T-helper 17 cell (primary cell): ENCODE results near the gene PEX1. TPM values are rescaled to one million over a fixed set of nuclear protein-coding genes. Genes with fewer than 3 reads are reported as not detected.
"Not testable (repeated sequence)": the region's sequence is repeated elsewhere in the genome, so short reads cannot be mapped to it uniquely, and the experiment has no call there.

Experiments used
- ATAC-seq: fragments of 150-1000 bp; cut with Tn5 transposase; 2 replicates; pipeline ENCODE4 v1.10.0; 2021; ENCODE audit warnings: mild to moderate bottlenecking, moderate library complexity
- DNase-seq, 3 donors: peaks; one replicate each; pipeline versions ENCODE4 v3.0.0 to v3.0.0-alpha.2; 2020 to 2021
- H3K9me3 ChIP-seq: one replicate; pipeline ENCODE4 v1.7.0; 2013; ENCODE audit warnings: low read length, mild to moderate bottlenecking; ENCODE audit not compliant: control insufficient read depth, poor library complexity, severe bottlenecking
- H3K27ac Mint-ChIP-seq: one replicate; pipeline ENCODE4 v1.8.0; 2022; ENCODE audit warnings: mild to moderate bottlenecking, moderate library complexity, mixed read lengths
- H3K27me3 Mint-ChIP-seq: one replicate; pipeline ENCODE4 v1.8.0; 2022; ENCODE audit warnings: mixed read lengths
- H3K36me3 Mint-ChIP-seq: one replicate; pipeline ENCODE4 v1.8.0; 2022; ENCODE audit warnings: low read depth, mixed read lengths
- H3K4me1 Mint-ChIP-seq: one replicate; pipeline ENCODE4 v1.8.0; 2022; ENCODE audit warnings: mild to moderate bottlenecking, mixed read lengths
- H3K4me3 Mint-ChIP-seq: one replicate; pipeline ENCODE4 v1.8.0; 2022; ENCODE audit warnings: mild to moderate bottlenecking, moderate library complexity, mixed read lengths
- total RNA-seq, 4 donors: library from RNA in 2 of 4; stranded (reverse) in 2 of 4; gene quantifications; one replicate each; pipeline ENCODE4 v1.2.3 and lab custom pipeline; 2022 to 2026

Gene PEX1
- total RNA-seq, 2 donors from 2014 or later, result 18.2 to 19.1 TPM

DNA sequence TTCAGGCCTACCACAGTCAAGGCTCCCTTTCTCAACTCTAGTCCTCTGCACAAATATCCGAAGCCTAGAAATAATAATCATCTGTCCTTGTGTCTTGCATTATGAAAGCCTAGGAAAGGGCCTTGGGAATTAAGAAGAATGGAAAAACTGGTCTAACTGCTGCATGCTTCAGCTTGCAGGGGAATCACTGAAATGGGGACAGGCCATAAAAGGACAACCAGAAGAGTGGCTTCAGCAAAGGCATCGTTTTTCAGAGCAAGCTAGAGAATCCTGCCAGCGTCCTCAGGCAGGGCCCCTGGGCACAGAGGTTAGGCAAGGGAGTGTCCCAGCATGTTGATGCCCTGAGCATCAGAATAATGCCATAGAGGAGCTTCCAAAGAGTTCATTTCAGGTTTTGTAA lies 63.8 kb downstream of the PEX1 start:
- DNase-seq (no peak), ATAC-seq (no peak)
- Mint-ChIP-seq H3K27me3 (no peaks in the 10 kb centered on the region), H3K4me1 (no peaks in the 10 kb centered on the region), H3K36me3 (no peaks in the 10 kb centered on the region), H3K4me3 (no peak overlapping the region), H3K27ac (no peak overlapping the region)
- no peaks in the 10 kb centered on the region for H3K9me3 ChIP-seq

DNA sequence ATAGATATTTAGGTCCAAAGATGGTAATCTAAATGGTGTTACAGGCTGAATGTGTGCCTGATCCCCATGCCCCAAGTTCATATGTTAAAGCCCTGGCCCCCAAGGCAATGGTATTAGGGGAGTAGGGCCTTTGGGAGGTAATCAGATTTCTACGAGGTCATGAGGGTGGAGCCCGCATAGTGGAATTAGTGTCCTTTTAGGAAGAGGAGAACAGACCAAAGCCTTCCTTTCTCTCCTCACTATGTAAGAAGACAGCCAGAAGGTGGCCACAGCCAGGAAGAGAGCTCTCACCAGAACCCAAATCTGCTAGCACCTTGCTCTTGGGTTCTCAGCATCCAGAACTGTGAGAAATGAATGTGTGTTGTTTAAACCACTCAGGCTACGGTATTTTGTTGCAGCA lies 65.8 kb downstream of the PEX1 start:
- Mint-ChIP-seq H3K4me3 (no peak overlapping the region), H3K27me3 (no peaks in the 10 kb centered on the region), H3K36me3 (no peaks in the 10 kb centered on the region), H3K27ac (peak overlapping the region; percentile 69), H3K4me1 (no peaks in the 10 kb centered on the region)
- ATAC-seq (no peak), DNase-seq (no peak)
- H3K9me3 ChIP-seq, result no peaks in the 10 kb centered on the region

DNA sequence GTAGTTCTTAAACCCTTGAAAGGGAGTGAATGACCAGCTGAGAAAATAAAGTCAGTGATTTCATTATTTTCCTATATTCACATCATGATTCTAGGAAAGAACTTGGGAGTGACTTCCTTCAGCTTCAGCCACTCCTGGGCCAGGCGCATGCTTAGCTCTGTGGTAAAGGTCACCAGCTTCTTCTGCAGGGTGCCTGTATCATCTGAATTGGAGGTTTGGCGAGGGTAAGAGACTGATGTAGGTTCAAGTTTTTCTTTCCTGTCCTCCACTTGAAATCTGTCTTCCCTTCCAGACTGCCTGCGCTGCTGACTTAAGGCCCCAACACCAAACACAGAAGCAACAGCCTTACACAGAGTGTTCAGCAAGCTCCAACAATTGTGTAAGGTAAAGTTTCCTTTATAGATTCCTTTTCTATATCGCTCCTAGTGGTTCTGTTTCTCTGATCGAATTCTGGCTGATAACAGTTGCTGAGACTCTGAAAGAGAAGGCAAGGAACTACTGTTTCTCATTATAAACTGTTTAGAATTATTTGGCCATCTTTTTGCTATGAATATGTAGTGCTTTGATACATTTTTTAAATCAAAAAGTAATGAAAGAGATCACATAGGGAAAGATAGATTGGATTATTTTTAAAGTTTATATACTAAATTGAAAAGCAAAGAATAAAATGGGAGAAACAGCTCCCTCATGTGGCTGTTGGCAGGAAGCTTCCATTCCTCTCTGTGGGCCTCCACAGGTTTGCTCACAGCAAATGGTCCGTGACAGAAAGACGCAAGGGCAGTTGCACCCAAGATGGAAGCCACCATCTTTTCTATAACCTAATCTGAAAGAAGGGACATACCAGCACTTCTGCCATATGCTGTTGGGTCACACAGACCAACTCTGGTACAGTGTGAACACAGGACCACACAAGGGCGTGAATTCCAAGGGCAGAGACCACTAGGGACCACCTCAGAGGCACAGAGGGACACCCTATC lies 67.0 kb downstream of the PEX1 start:
- DNase-seq (no peak), ATAC-seq (peak; percentile 76)
- Mint-ChIP-seq H3K4me1 (no peaks in the 10 kb centered on the region), H3K27me3 (no peaks in the 10 kb centered on the region), H3K36me3 (no peaks in the 10 kb centered on the region), H3K4me3 (no peak overlapping the region), H3K27ac (no peak overlapping the region)
- no peaks in the 10 kb centered on the region for H3K9me3 ChIP-seq

DNA sequence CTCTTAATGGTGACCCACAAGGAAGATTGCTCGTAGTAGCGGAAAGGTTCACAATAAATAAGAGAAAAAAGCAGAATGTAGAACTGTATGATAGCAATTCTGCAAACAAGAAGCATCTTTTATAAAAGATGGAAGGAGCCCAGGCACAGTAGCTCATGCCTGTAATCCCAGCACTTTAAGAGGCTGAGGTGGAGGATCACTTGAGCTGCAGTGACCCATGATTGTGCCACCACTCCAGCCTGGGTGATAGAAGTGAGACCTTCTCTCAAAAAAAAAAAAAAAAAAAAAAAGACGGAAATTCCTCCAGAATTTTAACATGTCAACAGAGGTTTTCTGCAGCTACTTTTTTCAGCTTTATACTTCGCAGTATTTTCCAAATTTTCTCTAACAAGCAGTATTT lies 67.8 kb downstream of the PEX1 start:
- no peaks in the 10 kb centered on the region for H3K9me3 ChIP-seq
- H3K4me3 Mint-ChIP-seq, result no peak overlapping the region
- ATAC-seq, result no peak
- DNase-seq, result no peak
- H3K4me1 Mint-ChIP-seq, result no peaks in the 10 kb centered on the region
- no peak overlapping the region for H3K27ac Mint-ChIP-seq
- no peaks in the 10 kb centered on the region for H3K27me3 Mint-ChIP-seq
- no peaks in the 10 kb centered on the region for H3K36me3 Mint-ChIP-seq

DNA sequence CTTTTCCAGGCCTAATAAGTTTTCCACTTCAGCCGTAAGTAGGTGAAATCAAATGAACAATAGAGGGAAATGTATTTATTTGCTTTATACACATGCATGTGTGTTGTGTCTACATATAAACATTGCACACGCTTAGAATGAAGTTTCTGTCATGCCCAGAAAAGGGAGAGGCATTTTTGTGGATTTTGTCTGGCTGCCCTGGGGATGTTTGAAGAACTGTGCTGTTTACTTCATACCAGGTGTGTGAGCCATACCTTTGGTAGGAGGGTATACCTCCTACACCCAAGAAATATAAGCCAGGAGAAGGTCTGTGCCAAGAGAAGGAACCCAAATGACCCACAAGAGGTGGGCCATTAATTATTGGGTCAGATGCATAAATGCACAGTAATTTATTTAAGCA lies 68.2 kb downstream of the PEX1 start:
- Mint-ChIP-seq H3K27me3 (no peaks in the 10 kb centered on the region), H3K4me3 (no peak overlapping the region), H3K4me1 (no peaks in the 10 kb centered on the region), H3K36me3 (no peaks in the 10 kb centered on the region), H3K27ac (no peak overlapping the region)
- ATAC-seq (no peak), DNase-seq (no peak)
- H3K9me3 ChIP-seq, result no peaks in the 10 kb centered on the region

DNA sequence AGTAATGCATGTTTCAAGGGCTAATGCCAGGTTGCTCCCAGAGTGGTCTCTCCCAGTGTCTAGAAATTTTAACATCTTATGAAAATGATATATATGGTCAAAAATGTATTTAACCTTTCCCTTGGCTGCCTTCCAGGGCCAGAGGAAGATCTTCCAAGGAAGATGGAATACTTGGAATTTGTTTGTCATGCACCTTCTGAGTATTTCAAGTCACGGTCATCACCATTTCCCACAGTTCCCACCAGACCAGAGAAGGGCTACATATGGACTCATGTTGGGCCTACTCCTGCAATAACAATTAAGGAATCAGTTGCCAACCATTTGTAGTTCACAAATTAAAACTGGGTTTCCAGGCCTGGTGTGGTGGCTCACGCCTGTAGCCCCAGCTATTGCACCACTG lies 72.1 kb downstream of the PEX1 start:
- Mint-ChIP-seq H3K27me3 (no peaks in the 10 kb centered on the region), H3K4me3 (no peak overlapping the region), H3K36me3 (peaks cover 6% of the 10 kb centered on the region), H3K27ac (no peak overlapping the region), H3K4me1 (peaks cover 3% of the 10 kb centered on the region)
- ATAC-seq (no peak), DNase-seq (no peak)
- no peaks in the 10 kb centered on the region for H3K9me3 ChIP-seq

DNA sequence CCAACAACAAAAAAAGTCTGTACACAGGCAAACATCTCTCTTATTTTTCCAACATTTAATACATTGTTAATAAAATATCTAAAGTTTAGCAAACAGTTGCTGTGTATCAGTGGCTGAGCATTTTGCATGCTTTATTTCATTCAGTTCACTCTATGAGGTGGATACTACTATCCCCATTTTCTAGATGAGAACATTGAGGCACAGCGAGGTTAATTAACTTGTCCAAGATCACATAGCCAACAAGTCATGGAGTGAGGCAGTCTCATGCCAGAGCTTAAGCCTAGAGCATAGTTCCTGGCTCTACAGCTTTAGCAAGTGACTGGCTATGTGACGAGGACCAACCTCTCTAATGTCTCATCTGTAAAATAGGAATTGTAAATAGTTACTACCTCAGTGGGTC lies 76.7 kb downstream of the PEX1 start:
- no peak overlapping the region for H3K27ac Mint-ChIP-seq
- no peaks in the 10 kb centered on the region for H3K9me3 ChIP-seq
- DNase-seq, result no peak
- H3K27me3 Mint-ChIP-seq, result no peaks in the 10 kb centered on the region
- H3K36me3 Mint-ChIP-seq, result peaks cover 6% of the 10 kb centered on the region
- peaks cover 7% of the 10 kb centered on the region for H3K4me1 Mint-ChIP-seq
- ATAC-seq, result no peak
- no peak overlapping the region for H3K4me3 Mint-ChIP-seq

DNA sequence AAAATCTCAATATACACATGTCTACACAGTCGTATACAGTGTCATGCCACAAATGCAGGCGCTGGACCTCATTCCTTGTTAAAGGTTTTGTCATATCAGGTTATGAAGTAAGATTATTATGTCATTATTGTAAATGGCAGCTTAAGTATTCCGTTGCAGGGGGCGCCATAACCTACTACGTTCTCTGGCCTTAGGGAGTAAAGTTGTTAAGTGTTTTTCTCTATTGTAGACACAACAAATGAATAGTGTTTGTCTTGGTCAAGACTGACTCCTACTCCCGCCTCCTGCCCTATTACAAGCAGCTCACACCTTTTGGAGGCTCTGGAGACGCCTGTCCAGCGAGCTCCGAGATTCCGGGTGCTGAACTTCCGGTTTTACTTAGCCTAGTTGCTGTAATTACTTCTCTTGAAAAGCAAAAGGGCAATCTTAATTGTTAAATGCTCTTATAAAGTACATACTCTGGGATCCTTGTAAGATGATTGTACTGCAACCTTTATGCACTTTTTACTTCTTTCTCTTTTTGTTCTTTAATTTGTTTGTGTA lies 80.0 kb downstream of the PEX1 start:
- Mint-ChIP-seq H3K4me3 (peak overlapping the region; percentile 89), H3K36me3 (peaks cover 2% of the 10 kb centered on the region), H3K27me3 (no peaks in the 10 kb centered on the region), H3K4me1 (peaks cover 13% of the 10 kb centered on the region), H3K27ac (peak overlapping the region; percentile 98)
- ATAC-seq (peak; percentile 71), DNase-seq (peak; percentile 31 to 40 (median 31))
- no peaks in the 10 kb centered on the region for H3K9me3 ChIP-seq

DNA sequence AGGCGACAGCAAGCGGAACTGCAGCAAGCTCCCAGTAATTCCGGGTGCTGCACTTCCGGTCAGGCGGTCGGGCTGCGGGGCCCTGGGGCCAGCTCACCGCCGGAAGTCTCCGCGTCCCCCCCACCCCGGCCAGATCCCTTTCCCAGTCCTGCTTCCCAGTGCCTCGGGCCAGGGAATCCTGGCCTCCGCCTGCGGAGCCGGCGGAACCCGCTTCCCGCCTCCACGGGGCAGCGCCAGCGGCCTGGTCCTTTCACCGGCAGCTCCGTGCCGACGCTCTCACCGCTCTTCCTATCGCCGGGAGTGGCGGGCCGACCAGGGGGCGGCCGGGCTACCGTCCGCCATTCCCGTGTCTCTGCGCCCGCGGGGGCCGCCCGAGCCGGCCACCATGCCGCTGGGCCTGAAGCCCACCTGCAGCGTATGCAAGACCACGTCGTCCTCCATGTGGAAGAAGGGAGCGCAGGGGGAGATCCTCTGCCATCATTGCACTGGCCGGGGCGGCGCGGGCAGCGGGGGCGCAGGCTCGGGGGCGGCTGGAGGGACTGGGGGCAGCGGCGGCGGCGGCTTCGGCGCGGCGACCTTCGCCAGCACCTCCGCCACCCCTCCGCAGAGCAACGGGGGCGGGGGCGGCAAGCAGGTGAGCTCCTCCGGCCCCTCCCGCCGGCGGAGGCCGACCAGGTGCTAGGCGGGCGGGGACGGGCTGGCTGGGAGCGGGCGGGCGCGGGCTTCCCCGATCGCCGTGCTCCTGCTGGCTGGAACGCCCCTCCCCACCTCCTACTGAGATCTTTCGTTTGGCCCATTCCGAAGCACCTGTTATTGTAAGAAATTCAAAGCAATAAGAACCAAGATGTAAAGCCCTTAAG lies 80.7 kb downstream of the PEX1 start, which contains the start of gene GATAD1:
GATAD1 (plus strand) TSS at position 138 of the 860 bp plus-strand sequence; CDS start at position 386, 248 bp downstream.
- H3K36me3 Mint-ChIP-seq, result no peaks in the 10 kb centered on the region
- ATAC-seq (peak; percentile 82), DNase-seq (peak; percentile 64 to 70 (median 68))
- H3K4me1 Mint-ChIP-seq, result peaks cover 11% of the 10 kb centered on the region
- H3K27me3 Mint-ChIP-seq, result no peaks in the 10 kb centered on the region
- peak within 1 kb of the TSS; percentile 89 for H3K4me3 Mint-ChIP-seq
- H3K9me3 ChIP-seq, result no peaks in the 10 kb centered on the region
- H3K27ac Mint-ChIP-seq, result peak within 1 kb of the TSS; percentile 98

DNA sequence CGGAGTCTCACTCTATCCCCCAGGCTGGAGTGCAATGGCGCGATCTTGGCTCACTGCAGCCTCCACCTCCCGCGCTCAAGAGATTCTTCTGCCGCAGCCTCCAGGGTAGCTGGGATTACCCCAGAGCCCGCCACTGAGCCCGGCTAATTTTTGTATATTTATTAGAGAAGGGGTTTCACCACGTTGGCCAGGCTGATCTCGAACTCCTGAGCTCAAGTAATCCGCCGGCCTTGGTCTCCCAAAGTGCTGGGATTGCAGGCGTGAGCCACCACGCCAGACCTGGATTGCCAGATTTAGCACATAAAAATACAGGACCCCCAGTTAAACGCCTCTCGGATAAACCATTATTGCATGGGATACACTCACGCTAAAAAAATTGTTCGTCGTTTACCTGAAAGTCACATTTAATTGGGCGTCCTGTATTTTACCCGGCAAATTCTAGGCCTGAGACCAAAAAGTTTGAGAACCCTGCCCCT lies 81.4 kb downstream of the PEX1 start:
- ATAC-seq (no peak), DNase-seq (no peak)
- no peaks in the 10 kb centered on the region for H3K9me3 ChIP-seq
- Mint-ChIP-seq H3K4me3 (peak overlapping the region; percentile 89), H3K27me3 (no peaks in the 10 kb centered on the region), H3K36me3 (no peaks in the 10 kb centered on the region), H3K4me1 (peaks cover 11% of the 10 kb centered on the region), H3K27ac (peak overlapping the region; percentile 98)

DNA sequence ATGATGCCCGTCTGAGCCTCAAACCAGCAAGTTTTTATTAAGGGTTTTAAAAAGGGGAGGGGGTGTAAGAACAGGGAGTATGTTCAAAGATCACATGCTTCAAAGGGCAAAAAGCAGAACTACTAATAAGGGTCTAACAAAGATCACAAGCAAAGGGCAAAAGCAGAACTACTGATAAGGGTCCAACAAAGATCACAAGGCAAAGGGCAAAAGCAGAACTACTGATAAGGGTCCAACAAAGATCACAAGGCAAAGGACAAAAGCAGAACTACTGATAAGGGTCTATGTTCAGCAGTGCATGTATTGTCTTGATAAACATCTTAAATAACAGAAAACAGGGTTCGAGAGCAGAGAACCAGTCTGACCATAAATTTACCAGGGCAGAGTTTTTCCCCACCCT lies 85.6 kb downstream of the PEX1 start:
- H3K36me3 Mint-ChIP-seq, H3K4me1 Mint-ChIP-seq, DNase-seq, H3K27me3 Mint-ChIP-seq, ATAC-seq, H3K4me3 Mint-ChIP-seq, H3K27ac Mint-ChIP-seq, H3K9me3 ChIP-seq: not testable (repeated sequence)

DNA sequence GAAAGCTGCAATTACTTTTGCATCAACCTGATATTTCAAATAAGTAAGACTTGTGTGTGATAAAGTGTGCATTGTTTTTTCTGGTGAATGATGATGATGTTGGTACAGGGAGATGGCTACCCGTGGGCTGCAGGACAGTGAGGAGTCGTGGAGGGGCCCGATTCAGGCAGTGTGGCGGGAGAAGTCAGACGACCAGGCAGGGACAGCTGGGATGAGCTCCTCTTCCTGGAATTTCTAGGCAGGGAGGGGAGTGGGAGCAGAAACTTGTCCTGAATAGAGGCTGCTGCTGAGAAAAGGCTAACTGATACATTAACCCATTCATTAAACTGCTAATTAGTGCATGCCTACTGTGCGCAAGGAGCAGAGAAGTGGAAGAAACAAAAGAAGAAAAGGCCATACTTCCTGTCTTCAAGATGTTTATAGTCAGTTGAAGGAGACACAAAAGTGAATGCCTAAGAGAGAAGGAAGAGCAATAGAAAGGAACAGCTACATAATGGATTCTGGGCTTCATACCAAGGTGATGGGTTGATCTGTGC lies 90.3 kb downstream of the PEX1 start:
- DNase-seq, result no peak
- ATAC-seq, result no peak
- Mint-ChIP-seq H3K27ac (no peak overlapping the region), H3K36me3 (peaks cover 6% of the 10 kb centered on the region), H3K4me1 (no peaks in the 10 kb centered on the region), H3K4me3 (no peak overlapping the region), H3K27me3 (no peaks in the 10 kb centered on the region)
- no peaks in the 10 kb centered on the region for H3K9me3 ChIP-seq
